ENCODE results near the gene AHDC1. TPM values are rescaled to one million over a fixed set of nuclear protein-coding genes. Genes with fewer than 3 reads are reported as not detected.

Gene AHDC1
- total and polyA plus RNA-seq, 2 of the 13 experiments (the other 11 are each of a cell fraction or from before 2014, with no cell fraction given), result 1.0 to 2.7 TPM

GRCh38 chr1:27574001-27574781, 29.8 kb downstream of the AHDC1 start (continued):
- TF ChIP-seq PATZ1 (CRISPR knock-in tag; IDR thresholded peaks at IDR 0.05), result peak; percentile 90
- peak; percentile 66; the same call in 1 of the 2 replicates for TF ChIP-seq SIX4 (CRISPR knock-in tag; IDR thresholded peaks at IDR 0.05)
- TF ChIP-seq MXD4 (CRISPR knock-in tag; IDR thresholded peaks at IDR 0.05), result no peak
- TF ChIP-seq, protein P1, sequence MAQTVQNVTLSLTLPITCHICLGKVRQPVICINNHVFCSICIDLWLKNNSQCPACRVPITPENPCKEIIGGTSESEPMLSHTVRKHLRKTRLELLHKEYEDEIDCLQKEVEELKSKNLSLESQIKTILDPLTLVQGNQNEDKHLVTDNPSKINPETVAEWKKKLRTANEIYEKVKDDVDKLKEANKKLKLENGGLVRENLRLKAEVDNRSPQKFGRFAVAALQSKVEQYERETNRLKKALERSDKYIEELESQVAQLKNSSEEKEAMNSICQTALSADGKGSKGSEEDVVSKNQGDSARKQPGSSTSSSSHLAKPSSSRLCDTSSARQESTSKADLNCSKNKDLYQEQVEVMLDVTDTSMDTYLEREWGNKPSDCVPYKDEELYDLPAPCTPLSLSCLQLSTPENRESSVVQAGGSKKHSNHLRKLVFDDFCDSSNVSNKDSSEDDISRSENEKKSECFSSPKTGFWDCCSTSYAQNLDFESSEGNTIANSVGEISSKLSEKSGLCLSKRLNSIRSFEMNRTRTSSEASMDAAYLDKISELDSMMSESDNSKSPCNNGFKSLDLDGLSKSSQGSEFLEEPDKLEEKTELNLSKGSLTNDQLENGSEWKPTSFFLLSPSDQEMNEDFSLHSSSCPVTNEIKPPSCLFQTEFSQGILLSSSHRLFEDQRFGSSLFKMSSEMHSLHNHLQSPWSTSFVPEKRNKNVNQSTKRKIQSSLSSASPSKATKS (CRISPR knock-in tag; IDR thresholded peaks at IDR 0.05), result no peak
- TF ChIP-seq ZNF441 (CRISPR knock-in tag; IDR thresholded peaks at IDR 0.05; ENCODE audit: borderline replicate concordance), result no peak
- no peak for TF ChIP-seq NCOA5 (CRISPR knock-in tag; IDR thresholded peaks at IDR 0.05)
- peak; percentile 63; the same call in 1 of the 2 replicates for TF ChIP-seq SP5 (CRISPR knock-in tag; IDR thresholded peaks at IDR 0.05; ENCODE audit: borderline replicate concordance, low read depth)
- TF ChIP-seq ZNF318 (CRISPR knock-in tag; IDR thresholded peaks at IDR 0.05), result 0 out of 2 replicates have a peak, but pooled peaks have one; percentile 26
- TF ChIP-seq ZMYM3 (CRISPR knock-in tag; IDR thresholded peaks at IDR 0.05), result peak; percentile 98
- 0 out of 2 replicates have a peak, but pooled peaks have one; percentile 25 for TF ChIP-seq MNT (IDR thresholded peaks at IDR 0.05)
- TF ChIP-seq ZNF124 (CRISPR knock-in tag; IDR thresholded peaks at IDR 0.05), result no peak
- 0 out of 2 replicates have a peak, but pooled peaks have one; percentile 59 for TF ChIP-seq SMAD3 (CRISPR knock-in tag; IDR thresholded peaks at IDR 0.05)
- peak; percentile 85; the same call in 1 of the 2 replicates for TF ChIP-seq TARDBP (CRISPR knock-in tag; IDR thresholded peaks at IDR 0.05)
- no peak for TF ChIP-seq PITX1 (CRISPR knock-in tag; IDR thresholded peaks at IDR 0.05)
- no peak for TF ChIP-seq SOX6 (IDR thresholded peaks at IDR 0.05)
- TF ChIP-seq SOX6 (CRISPR knock-in tag; IDR thresholded peaks at IDR 0.05), result peak; percentile 88

Data from HepG2 (cell line).